K562 (cell line): Measurements from ENCODE around the gene MRPS6. TPM values are rescaled to one million over a fixed set of nuclear protein-coding genes. Genes with fewer than 3 reads are reported as not detected.

Experiments
- ATAC-seq: fragments of 200-7000 bp; cut with Tn5 transposase; 3 replicates; pipeline ENCODE4 v1.9.1; 2020; ENCODE audit warnings: moderate library complexity
- BruUV-seq: library from RNA; stranded (reverse); fragments of 400-500 nt; replicated peaks from 2 replicates; lab custom pipeline; 2021; lab: Mats Ljungman, UMichigan
- CTCF ChIA-PET: fragments of 300-600 bp; formaldehyde crosslinking; extraction: SDS; loops from one replicate; lab custom pipeline; 2021; ENCODE audit warnings: low intra/inter-chr PET ratio; lab: Yijun Ruan, JAX
- POLR2A ChIA-PET: fragments of 300-600, 350-650 bp; sonication (Branson Sonifier 250); formaldehyde crosslinking; extraction: SDS; loops from one replicate; lab custom pipeline; 2021; ENCODE audit warnings: antibody characterized with exemption, inconsistent platforms; lab: Yijun Ruan, JAX
- DNase-seq, 4 experiments: peaks; one replicate each; pipeline versions ENCODE4 v3.0.0 to v3.0.0-alpha.2; 2011 to 2018; ENCODE audit warnings: low spot score in 3 of 4, mixed read lengths in 3 of 4; ENCODE audit errors: extremely low read depth in 1 of 4
- FAIRE-seq: peaks from 2 replicates; lab custom pipeline; 2011; peaks lifted over from hg19 to GRCh38; lab: Jason Lieb, UNC
- H2AFZ ChIP-seq: 2 replicates; pipeline ENCODE4 v1.6.0; 2011; ENCODE audit warnings: low read depth, low read length, control low read depth, inconsistent platforms
- H3K27ac ChIP-seq: fragments of 200-600 bp; 3 replicates; pipeline ENCODE4 v1.8.0; 2011; ENCODE audit warnings: low read depth, mild to moderate bottlenecking, control low read depth, inconsistent platforms, low read length, moderate library complexity, mixed read lengths; ENCODE audit errors: extremely low read depth
- H3K27me3 ChIP-seq, 2 experiments: fragments of 300-600 bp in 1 of 2; 2 replicates in 1 of 2; 3 replicates in 1 of 2; pipeline versions ENCODE4 v1.6.0 to v1.8.0; 2011; ENCODE audit warnings: inconsistent platforms in 2 of 2, low read length in 2 of 2, mild to moderate bottlenecking in 1 of 2, mixed read lengths in 1 of 2, moderate library complexity in 1 of 2; ENCODE audit not compliant: control insufficient read depth in 2 of 2, insufficient read depth in 2 of 2
- H3K36me3 ChIP-seq: fragments of 300-600 bp; 3 replicates; pipeline ENCODE4 v1.8.0; 2011; ENCODE audit warnings: mild to moderate bottlenecking, low read length, inconsistent platforms; ENCODE audit not compliant: control insufficient read depth, insufficient read depth
- H3K4me1 ChIP-seq, 2 experiments: fragments of 200-600 bp in 1 of 2; replicated peaks in 1 of 2; 2 replicates in 1 of 2; 3 replicates in 1 of 2; pipeline versions ENCODE4 v1.5.1 to v1.8.0; 2011; ENCODE audit warnings: inconsistent platforms in 2 of 2, low read length in 2 of 2, mild to moderate bottlenecking in 1 of 2, mixed read lengths in 1 of 2, moderate library complexity in 1 of 2; ENCODE audit not compliant: control insufficient read depth in 2 of 2, insufficient read depth in 2 of 2
- H3K4me2 ChIP-seq: 2 replicates; pipeline ENCODE4 v1.6.1; 2011; ENCODE audit warnings: low read length, control low read depth, inconsistent platforms, mixed read lengths; ENCODE audit not compliant: insufficient read depth
- H3K4me3 ChIP-seq: fragments of 200-600 bp; sonication (generic), shearing (Covaris generic); 2 replicates; pipeline ENCODE4 v1.5.1; 2016; ENCODE audit warnings: control low read depth, inconsistent platforms
- H3K79me2 ChIP-seq: fragments of 200-600 bp; 3 replicates; pipeline ENCODE4 v1.8.0; 2011; ENCODE audit warnings: low read length, inconsistent platforms; ENCODE audit not compliant: control insufficient read depth, insufficient read depth
- H3K9ac ChIP-seq, 2 experiments: 2 replicates each; pipeline versions ENCODE4 v1.6.0 to v1.6.1; 2011; ENCODE audit warnings: low read depth in 2 of 2, low read length in 2 of 2, control low read depth in 1 of 2, inconsistent platforms in 1 of 2, mild to moderate bottlenecking in 1 of 2, mixed read lengths in 1 of 2; ENCODE audit not compliant: insufficient read depth in 1 of 2
- H3K9me1 ChIP-seq: one replicate; pipeline ENCODE4 v1.6.0; 2011; ENCODE audit warnings: inconsistent platforms, mild to moderate bottlenecking, low read length, moderate library complexity; ENCODE audit not compliant: control insufficient read depth, insufficient read depth
- H3K9me3 ChIP-seq: replicated peaks from 2 replicates; pipeline ENCODE4 v1.5.1; 2011; ENCODE audit warnings: low read depth, low read length, inconsistent platforms; ENCODE audit not compliant: control insufficient read depth, insufficient read depth
- H4K20me1 ChIP-seq: replicated peaks from 2 replicates; pipeline ENCODE4 v1.6.1; 2011; ENCODE audit warnings: low read length, inconsistent platforms, mixed read lengths; ENCODE audit not compliant: control insufficient read depth, insufficient read depth
- NRF1 ChIP-seq, 2 experiments: fragments of 450-650 bp; IDR thresholded peaks in 1 of 2; conservative IDR thresholded peaks in 1 of 2; 2 replicates each; pipeline ENCODE4 v1.6.1; 2014; ENCODE audit warnings: mild to moderate bottlenecking in 2 of 2
- RHOXF2B ChIP-seq: fragments of 250-450 bp; sonication (Bioruptor Pico); conservative IDR thresholded peaks from 2 replicates; pipeline ENCODE4 v1.5.1; 2021
- SMARCA5 ChIP-seq: fragments of 450-650 bp; IDR thresholded peaks from 2 replicates; pipeline ENCODE4 v1.6.1; 2016
- ZNF165 ChIP-seq: fragments of 250-450 bp; sonication (Bioruptor Pico); IDR thresholded peaks from 2 replicates; pipeline ENCODE4 v1.4.0; 2020; ENCODE audit warnings: borderline replicate concordance
- ZNF318 ChIP-seq, 2 experiments: fragments of 450-650 bp; IDR thresholded peaks; 2 replicates each; pipeline ENCODE4 v1.6.1; 2016; ENCODE audit warnings: mild to moderate bottlenecking in 2 of 2, borderline replicate concordance in 1 of 2, low read depth in 1 of 2, moderate library complexity in 1 of 2
- WGBS: fragments of 100-300 bp; shearing (Covaris generic); methylation state at CpG from one replicate; pipeline ENCODE4 v1.1.6; 2016; ENCODE audit warnings: low coverage, mixed read lengths; ENCODE audit not compliant: insufficient coverage; ENCODE audit errors: missing lambda C conversion rate; 5-methylcytosine and 5-hydroxymethylcytosine counted together
- in situ Hi-C: fragments of 300-500 bp; cut with MboI; formaldehyde crosslinking; loops from 4 replicates; pipeline ENCODE4 v1.15.0; 2018; ENCODE audit warnings: inconsistent platforms, mixed read lengths
- intact Hi-C: fragments of 100-400 bp; cut with micrococcal nuclease; formaldehyde crosslinking; loops from 2 replicates; pipeline ENCODE4 v1.14.2; 2022
- polyA plus RNA-seq, 8 experiments: library from polyadenylated mRNA; depleted of rRNA in 4 of 8; stranded (reverse) in 5 of 8; unstranded in 3 of 8; fragments of >200 nt; fragmentation: Nextera tagmentation in 2 of 8; fragmentation: Illumina TruSeq in 1 of 8; extraction: Ambion mirVana in 2 of 8; extraction: Trizol in 1 of 8; gene quantifications; 2 replicates each; pipeline versions ENCODE4 v1.2.1 to v1.2.3, GENCODE V29; 2011 to 2014; ENCODE audit warnings: inconsistent platforms in 1 of 8, missing spikeins in 1 of 8
- total RNA-seq, 7 experiments: library from RNA; depleted of rRNA in 6 of 7; stranded (reverse); fragments of >200 nt in 6 of 7; fragmentation: Illumina TruSeq in 2 of 7; extraction: Trizol in 2 of 7; gene quantifications; 2 replicates each; pipeline versions ENCODE4 v1.2.1 to v1.2.3, GENCODE V29; 2011 to 2021; ENCODE audit warnings: low replicate concordance in 1 of 7

The MRPS6 gene
- total and polyA plus RNA-seq, 9 of the 15 experiments (the other 6 are each of a cell fraction or from before 2014, with no cell fraction given), result 26.1 to 72.0 (median 39.3) TPM

- H3K4me2 ChIP-seq, result no peak overlapping the region
- no peak overlapping the region for H3K27ac ChIP-seq
- H3K9me3 ChIP-seq, result no peaks in the 10 kb centered on the region
- intact Hi-C loops (no loop called here), in situ Hi-C loops (no loop called here)
- DNase-seq (peak in 1 of 4 experiments; percentile 50), FAIRE-seq (no peak), ATAC-seq (no peak)
- H2AFZ ChIP-seq, result no peak overlapping the region
- no TSS peak for BruUV-seq
- CTCF ChIA-PET, result no interaction called here
- H3K27me3 ChIP-seq, result peaks cover 2 to 4% of the 10 kb centered on the region in 2 experiments; a peak in 2 of 5 replicates
- peak; percentile 82 to 84 for TF ChIP-seq NRF1 (conservative IDR thresholded peaks at IDR 0.05 in 1 of 2, IDR thresholded peaks at IDR 0.05 in 1 of 2)
- TF ChIP-seq SMARCA5, result no peak
- no peak for TF ChIP-seq ZNF318 (IDR thresholded peaks at IDR 0.05; ENCODE audit: borderline replicate concordance in 1 of 2, low read depth in 1 of 2)
- no peak for TF ChIP-seq RHOXF2B (CRISPR knock-in tag)
- no peak for TF ChIP-seq ZNF165
- H3K4me1 ChIP-seq, result peaks cover 7 to 9% of the 10 kb centered on the region in 2 experiments; a peak in 3 of 5 replicates
- WGBS, result 11% methylated on average over 8 of the region's 8 CpGs
- POLR2A ChIA-PET, result no interaction called here
- no peak overlapping the region for H3K4me3 ChIP-seq
- no peaks in the 10 kb centered on the region for H4K20me1 ChIP-seq
- H3K79me2 ChIP-seq, result no peaks in the 10 kb centered on the region
- H3K9ac ChIP-seq, result no peak overlapping the region
- no peaks in the 10 kb centered on the region for H3K9me1 ChIP-seq
- no peaks in the 10 kb centered on the region for H3K36me3 ChIP-seq
Observed at GRCh38 chr21:34181431-34182039, 108.2 kb downstream of the MRPS6 start.
